H1 (cell line): ENCODE data around the gene CCL23. TPM values are rescaled to one million over a fixed set of nuclear protein-coding genes. Genes with fewer than 3 reads are reported as not detected.

ENCODE experiments used
- GABPA ChIP-seq: IDR thresholded peaks from 2 replicates; pipeline ENCODE4 v1.6.1; 2011; ENCODE audit warnings: mild to moderate bottlenecking, low read length, moderate library complexity, borderline replicate concordance; ENCODE audit not compliant: insufficient read depth
- RAD21 ChIP-seq, 2 experiments: IDR thresholded peaks in 1 of 2; conservative IDR thresholded peaks in 1 of 2; 2 replicates each; pipeline ENCODE4 v1.6.1; 2011; ENCODE audit warnings: low read depth in 2 of 2, low read length in 2 of 2, improper control_type of control experiment in 1 of 2, inconsistent platforms in 1 of 2, mild to moderate bottlenecking in 1 of 2, moderate library complexity in 1 of 2
- TAF7 ChIP-seq: optimal IDR thresholded peaks from 2 replicates; pipeline ENCODE3; 2011; ENCODE audit warnings: low read depth, mild to moderate bottlenecking, inconsistent platforms, low read length, moderate library complexity, borderline replicate concordance
- USF2 ChIP-seq: IDR thresholded peaks from 2 replicates; pipeline ENCODE4 v1.6.1; 2011; ENCODE audit warnings: low read length, improper control_type of control experiment
- polyA plus RNA-seq, 7 experiments: library from polyadenylated mRNA; depleted of rRNA in 3 of 7; stranded (reverse) in 5 of 7; unstranded in 2 of 7; fragments of >200 nt in 5 of 7; fragments of 200-250 nt in 2 of 7; gene quantifications; 1 replicate in 5 of 7; 2 replicates in 1 of 7; 4 replicates in 1 of 7; pipeline versions ENCODE4 v1.2.1 to v1.2.3, GENCODE V29; 2011 to 2013; ENCODE audit warnings: missing spikeins in 2 of 7, mixed read lengths in 2 of 7
- total RNA-seq: library from RNA; stranded (reverse); fragmentation: NEBNext Ultra II Directional; extraction: Animal tissue kit (Norgen Biotek cat#: 25700); gene quantifications from 2 replicates; pipeline ENCODE4 v1.2.1, GENCODE V29; 2021

Gene CCL23
- total and polyA plus RNA-seq, 2 of the 8 experiments (the other 6 are each of a cell fraction or from before 2014, with no cell fraction given): not detected

GRCh38 chr17:36024106-36024869 lies 6.5 kb upstream of the CCL23 start (continued):
- TF ChIP-seq USF2 (no peak), TAF7 (no peak), RAD21 (IDR thresholded peaks at IDR 0.05 in 1 of 2, conservative IDR thresholded peaks at IDR 0.05 in 1 of 2; ENCODE audit: low read depth in 2 of 2, low read length in 2 of 2) (no peak), GABPA (no peak)
